Sigmoid colon (tissue), 7 donors: ENCODE results near the gene CBLB. TPM values are rescaled to one million over a fixed set of nuclear protein-coding genes. Genes with fewer than 3 reads are reported as not detected.

ENCODE experiments used
- DNase-seq: peaks from one replicate; pipeline ENCODE4 v3.0.0-alpha.2; 2019
- H3K27ac ChIP-seq, 4 donors: fragments of 200-600 bp; sonication (generic); one replicate each; pipeline ENCODE4 v1.5.1; 2016 to 2019; ENCODE audit warnings: mild to moderate bottlenecking in 1 of 4
- H3K27me3 ChIP-seq, 3 donors: fragments of 200-600 bp; sonication (generic); one replicate each; pipeline ENCODE4 v1.5.1; 2019; ENCODE audit warnings: mild to moderate bottlenecking in 1 of 3
- H3K36me3 ChIP-seq, 4 donors: fragments of 200-600 bp; sonication (generic); one replicate each; pipeline ENCODE4 v1.5.1; 2016 to 2019
- H3K4me1 ChIP-seq, 4 donors: fragments of 200-600 bp; sonication (generic); one replicate each; pipeline ENCODE4 v1.5.1; 2017 to 2019
- H3K4me3 ChIP-seq, 4 donors: fragments of 200-600 bp; sonication (generic); one replicate each; pipeline ENCODE4 v1.5.1; 2017 to 2019; ENCODE audit warnings: mild to moderate bottlenecking in 2 of 4, moderate library complexity in 1 of 4
- H3K9me3 ChIP-seq, 4 donors: fragments of 200-600 bp in 3 of 4; sonication (generic) in 3 of 4; one replicate each; pipeline versions ENCODE4 v1.5.1 to v1.6.1; 2013 to 2019
- EP300 ChIP-seq, 4 donors: sonication (generic); formaldehyde crosslinking; IDR thresholded peaks; one replicate each; pipeline ENCODE4 v1.6.1; 2017; ENCODE audit warnings: antibody characterized with exemption in 4 of 4
- POLR2A ChIP-seq, 2 donors: fragments of 450-650 bp; IDR thresholded peaks; one replicate each; pipeline ENCODE4 v1.6.1; 2016; ENCODE audit warnings: antibody characterized with exemption in 2 of 2, mild to moderate bottlenecking in 2 of 2, moderate library complexity in 2 of 2
- POLR2AphosphoS5 ChIP-seq, 4 donors: sonication (generic); formaldehyde crosslinking; IDR thresholded peaks; one replicate each; pipeline ENCODE4 v1.6.1; 2017; ENCODE audit warnings: antibody characterized with exemption in 4 of 4
- WGBS, 2 donors: extraction: QIAGEN DNeasy Blood & Tissue Kit; methylation state at CpG; one replicate each; pipeline ENCODE4 v1.1.7; 2013; 5-methylcytosine and 5-hydroxymethylcytosine counted together
- intact Hi-C: fragments of 100-400 bp; cut with DNase I; formaldehyde crosslinking; loops from one replicate; pipeline ENCODE4 v1.15.1; 2023
- polyA plus RNA-seq, 3 donors: library from polyadenylated mRNA; stranded (reverse); fragments of 200-250 nt; gene quantifications; one replicate each; pipeline ENCODE4 v1.2.3, GENCODE V29; 2013
- total RNA-seq, 4 donors: library from RNA; depleted of rRNA; stranded (reverse); fragments of >200 nt; gene quantifications; one replicate each; pipeline ENCODE4 v1.1.0, GENCODE V29; 2016
- TF ChIP-seq, protein P1 (sequence below), 4 experiments: fragments of 450-650 bp in 3 of 4; fragments of 200-600 bp in 1 of 4; IDR thresholded peaks; one replicate each; pipeline ENCODE4 v1.5.1; 2016 to 2019; ENCODE audit warnings: antibody characterized with exemption in 4 of 4, mild to moderate bottlenecking in 3 of 4, moderate library complexity in 2 of 4
- donor health status: healthy with polysubstance abuse.
- donor health status: Bipolar disorder and iron deficiency.
- donor health status: healthy.

Gene CBLB
- total and polyA plus RNA-seq, 7 donors: 9.6 to 55.9 (median 27.4) TPM

DNA sequence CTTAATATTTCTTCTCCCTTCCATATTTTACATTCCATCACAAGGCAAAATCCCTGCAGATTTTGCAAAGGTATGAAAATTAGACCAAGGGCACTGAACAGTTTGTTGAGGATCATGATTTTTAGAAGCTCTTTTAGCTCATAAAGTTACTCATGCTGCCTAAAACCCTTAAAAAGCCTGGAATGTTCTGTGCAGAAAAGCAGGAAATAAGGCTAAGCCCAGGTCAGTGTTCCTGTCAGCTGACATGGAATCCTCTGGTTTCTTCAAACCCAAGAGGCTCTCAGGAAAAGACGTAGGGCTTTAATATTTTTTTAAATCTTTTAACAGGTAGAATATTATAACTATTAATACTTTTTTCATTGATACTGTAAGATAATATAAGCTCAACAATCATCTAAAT, 8.2 kb downstream of the CBLB start:
- Histone ChIP-seq H3K4me1 (peaks cover 0 to 39% (median 16%) of the 10 kb centered on the region in 4 donors), H3K27ac (no peak overlapping the region), H3K4me3 (no peak overlapping the region), H3K36me3 (peaks cover 0 to 20% (median 0%) of the 10 kb centered on the region in 4 donors), H3K27me3 (no peaks in the 10 kb centered on the region), H3K9me3 (no peaks in the 10 kb centered on the region)
- intact Hi-C loops: loop anchor here (10.0 kb wide), 1 partner anchor 1664 kb away; the partner anchor contains the start of gene BBX
- 77 to 78% methylated on average over 1 of the region's 1 CpG for WGBS, 2 donors
- no peak for DNase-seq
- TF ChIP-seq EP300 (IDR thresholded peaks at IDR 0.05) (no peak), POLR2A (IDR thresholded peaks at IDR 0.05) (no peak), POLR2AphosphoS5 (IDR thresholded peaks at IDR 0.05) (no peak)
- TF ChIP-seq, protein P1, sequence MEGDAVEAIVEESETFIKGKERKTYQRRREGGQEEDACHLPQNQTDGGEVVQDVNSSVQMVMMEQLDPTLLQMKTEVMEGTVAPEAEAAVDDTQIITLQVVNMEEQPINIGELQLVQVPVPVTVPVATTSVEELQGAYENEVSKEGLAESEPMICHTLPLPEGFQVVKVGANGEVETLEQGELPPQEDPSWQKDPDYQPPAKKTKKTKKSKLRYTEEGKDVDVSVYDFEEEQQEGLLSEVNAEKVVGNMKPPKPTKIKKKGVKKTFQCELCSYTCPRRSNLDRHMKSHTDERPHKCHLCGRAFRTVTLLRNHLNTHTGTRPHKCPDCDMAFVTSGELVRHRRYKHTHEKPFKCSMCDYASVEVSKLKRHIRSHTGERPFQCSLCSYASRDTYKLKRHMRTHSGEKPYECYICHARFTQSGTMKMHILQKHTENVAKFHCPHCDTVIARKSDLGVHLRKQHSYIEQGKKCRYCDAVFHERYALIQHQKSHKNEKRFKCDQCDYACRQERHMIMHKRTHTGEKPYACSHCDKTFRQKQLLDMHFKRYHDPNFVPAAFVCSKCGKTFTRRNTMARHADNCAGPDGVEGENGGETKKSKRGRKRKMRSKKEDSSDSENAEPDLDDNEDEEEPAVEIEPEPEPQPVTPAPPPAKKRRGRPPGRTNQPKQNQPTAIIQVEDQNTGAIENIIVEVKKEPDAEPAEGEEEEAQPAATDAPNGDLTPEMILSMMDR (IDR thresholded peaks at IDR 0.05): no peak

DNA sequence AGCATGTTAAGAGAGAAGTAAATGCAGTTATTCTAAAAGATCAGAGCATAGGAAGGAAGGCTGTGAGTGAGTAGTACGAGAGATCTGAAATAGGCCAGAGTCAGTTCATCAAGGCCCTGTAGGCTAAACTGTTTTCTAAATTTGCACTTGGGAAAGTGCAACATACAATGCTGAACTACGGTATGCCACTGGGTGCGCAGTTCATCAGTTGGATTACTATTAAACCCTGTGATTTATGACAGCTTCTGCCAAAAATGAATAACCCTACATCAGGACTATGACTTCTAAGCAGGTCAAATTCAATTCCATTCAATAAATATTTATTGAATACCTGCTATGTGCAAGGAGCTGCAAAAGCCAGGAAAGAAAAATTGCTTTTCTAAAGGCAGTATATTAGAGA, 10.8 kb downstream of the CBLB start:
- no peaks in the 10 kb centered on the region for H3K9me3 ChIP-seq
- H3K4me3 ChIP-seq: no peak overlapping the region
- peaks cover 0 to 13% (median 3%) of the 10 kb centered on the region in 4 donors for H3K36me3 ChIP-seq
- no peak for DNase-seq
- 87 to 96% methylated on average over 3 of the region's 3 CpGs for WGBS, 2 donors
- no peak for TF ChIP-seq EP300 (IDR thresholded peaks at IDR 0.05)
- no peak for TF ChIP-seq POLR2A (IDR thresholded peaks at IDR 0.05)
- TF ChIP-seq POLR2AphosphoS5 (IDR thresholded peaks at IDR 0.05): no peak
- TF ChIP-seq, protein P1 (IDR thresholded peaks at IDR 0.05): no peak
- intact Hi-C loops: no loop called here
- peaks cover 0 to 21% (median 6%) of the 10 kb centered on the region in 4 donors for H3K4me1 ChIP-seq
- H3K27ac ChIP-seq: no peak overlapping the region
- H3K27me3 ChIP-seq: no peaks in the 10 kb centered on the region

DNA sequence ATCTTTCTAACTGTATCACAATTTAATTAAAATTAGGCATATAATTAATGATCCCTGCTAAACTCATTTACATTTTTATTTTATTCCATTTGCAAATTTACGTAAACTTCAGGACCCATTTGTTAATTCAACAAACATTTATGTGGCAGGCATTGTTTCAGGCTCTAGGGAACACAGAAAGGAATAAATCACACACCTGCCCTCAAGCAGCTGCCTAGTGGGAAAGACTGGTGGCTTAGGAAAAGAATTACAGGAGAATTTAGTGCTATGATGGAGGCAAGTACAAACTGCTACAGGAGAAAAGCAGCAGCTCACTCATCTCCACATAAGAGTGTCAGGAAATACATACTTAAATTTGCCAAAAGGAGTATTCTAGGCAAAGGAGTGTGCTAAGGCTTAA, 11.2 kb downstream of the CBLB start:
- DNase-seq: no peak

DNA sequence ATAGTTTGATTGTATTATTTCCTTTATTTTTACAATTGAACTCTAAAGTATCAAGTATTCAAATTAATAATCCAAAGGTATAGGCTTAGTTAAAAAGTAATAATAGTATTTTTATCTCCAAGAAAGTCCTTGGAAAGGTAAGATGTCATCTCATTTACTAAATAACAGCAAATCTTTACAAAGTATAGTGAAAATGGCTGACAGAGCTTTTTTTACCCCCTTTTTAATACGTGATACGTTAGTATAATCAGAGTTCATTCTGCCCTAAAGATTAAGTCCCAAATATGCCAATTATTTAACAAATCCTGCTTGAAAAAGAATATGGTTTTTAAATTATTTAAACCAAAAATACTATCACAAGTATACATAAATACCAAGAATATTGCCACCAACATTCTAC, 12.2 kb downstream of the CBLB start:
- intact Hi-C loops: no loop called here
- no peak for DNase-seq
- Histone ChIP-seq H3K4me3 (no peak overlapping the region), H3K4me1 (peaks cover 0 to 17% (median 6%) of the 10 kb centered on the region in 4 donors), H3K27ac (no peak overlapping the region), H3K36me3 (peaks cover 0 to 21% (median 5%) of the 10 kb centered on the region in 4 donors), H3K27me3 (no peaks in the 10 kb centered on the region), H3K9me3 (no peaks in the 10 kb centered on the region)
- 99 to 100% methylated on average over 2 of the region's 2 CpGs for WGBS, 2 donors
- no peak for TF ChIP-seq EP300 (IDR thresholded peaks at IDR 0.05)
- TF ChIP-seq POLR2AphosphoS5 (IDR thresholded peaks at IDR 0.05): no peak
- no peak for TF ChIP-seq POLR2A (IDR thresholded peaks at IDR 0.05)
- TF ChIP-seq, protein P1 (IDR thresholded peaks at IDR 0.05): no peak

More for the DNA sequence above, 11.2 kb downstream of the CBLB start:
- intact Hi-C loops: no loop called here
- Histone ChIP-seq H3K27ac (no peak overlapping the region), H3K36me3 (peaks cover 0 to 18% (median 5%) of the 10 kb centered on the region in 4 donors), H3K9me3 (no peaks in the 10 kb centered on the region), H3K4me1 (peaks cover 0 to 21% (median 6%) of the 10 kb centered on the region in 4 donors), H3K27me3 (no peaks in the 10 kb centered on the region), H3K4me3 (no peak overlapping the region)
- 93 to 97% methylated on average over 1 of the region's 1 CpG for WGBS, 2 donors
- TF ChIP-seq, protein P1 (IDR thresholded peaks at IDR 0.05): no peak
- no peak for TF ChIP-seq POLR2AphosphoS5 (IDR thresholded peaks at IDR 0.05)
- TF ChIP-seq EP300 (IDR thresholded peaks at IDR 0.05): no peak
- TF ChIP-seq POLR2A (IDR thresholded peaks at IDR 0.05): no peak
